HepG2 (cell line): ENCODE measurements around the gene KIF6. TPM values are rescaled to one million over a fixed set of nuclear protein-coding genes. Genes with fewer than 3 reads are reported as not detected.

Experiments
- ATAC-seq: fragments of 200-7000 bp; cut with Tn5 transposase; 3 replicates; pipeline ENCODE4 v1.9.1; 2020; ENCODE audit warnings: mild to moderate bottlenecking, moderate library complexity
- BruUV-seq: library from RNA; stranded (reverse); fragments of 400-500 nt; replicated peaks from 2 replicates; lab custom pipeline; 2021; lab: Mats Ljungman, UMichigan
- CTCF ChIA-PET: fragments of 300-600 bp; formaldehyde crosslinking; extraction: SDS; loops from one replicate; lab custom pipeline; 2021; ENCODE audit warnings: low total read pairs, inconsistent platforms, low intra/inter-chr PET ratio; lab: Yijun Ruan, JAX
- POLR2A ChIA-PET: fragments of 350-600 bp; sonication (Branson Sonifier 250); formaldehyde crosslinking; loops from one replicate; lab custom pipeline; 2020; ENCODE audit warnings: antibody characterized with exemption, inconsistent platforms; lab: Yijun Ruan, JAX
- DNase-seq: peaks from one replicate; pipeline ENCODE4 v3.0.0-alpha.2; 2015; ENCODE audit warnings: low spot score
- FAIRE-seq: peaks from 3 replicates; lab custom pipeline; 2011; peaks lifted over from hg19 to GRCh38; lab: Jason Lieb, UNC
- H2AFZ ChIP-seq: one replicate; pipeline ENCODE4 v1.6.1; 2011; ENCODE audit warnings: low read length, inconsistent platforms
- H3K27ac ChIP-seq: fragments of 300-600 bp; 3 replicates; pipeline ENCODE4 v1.8.0; 2011; ENCODE audit warnings: mixed run types, mild to moderate bottlenecking, mixed read lengths, low read length, inconsistent platforms; ENCODE audit not compliant: insufficient read depth; ENCODE audit errors: extremely low read length
- H3K27me3 ChIP-seq, 2 experiments: fragments of 200-600 bp in 1 of 2; 2 replicates in 1 of 2; 3 replicates in 1 of 2; pipeline versions ENCODE4 v1.6.0 to v1.8.0; 2011; ENCODE audit warnings: low read length in 2 of 2, mild to moderate bottlenecking in 2 of 2, moderate library complexity in 2 of 2, inconsistent platforms in 1 of 2; ENCODE audit not compliant: insufficient read depth in 2 of 2, control insufficient read depth in 1 of 2
- H3K36me3 ChIP-seq, 2 experiments: fragments of 200-600 bp in 1 of 2; replicated peaks in 1 of 2; 2 replicates in 1 of 2; 3 replicates in 1 of 2; pipeline versions ENCODE4 v1.5.1 to v1.8.0; 2011; ENCODE audit warnings: low read length in 2 of 2, inconsistent platforms in 1 of 2; ENCODE audit not compliant: insufficient read depth in 2 of 2, control insufficient read depth in 1 of 2
- H3K4me1 ChIP-seq: 2 replicates; pipeline ENCODE4 v1.5.1; 2012; ENCODE audit warnings: low read length, inconsistent platforms; ENCODE audit not compliant: insufficient read depth
- H3K4me2 ChIP-seq: 2 replicates; pipeline ENCODE4 v1.6.0; 2011; ENCODE audit warnings: low read depth, low read length, inconsistent platforms
- H3K4me3 ChIP-seq, 3 experiments: fragments of 200-600 bp in 1 of 3; sonication (generic), shearing (Covaris generic) in 1 of 3; replicated peaks in 1 of 3; 2 replicates each; pipeline ENCODE4 v1.5.1; 2011 to 2016; ENCODE audit warnings: low read length in 3 of 3, inconsistent platforms in 2 of 3, low read depth in 2 of 3, mild to moderate bottlenecking in 2 of 3, control low read depth in 1 of 3, mixed read lengths in 1 of 3; ENCODE audit not compliant: insufficient read depth in 1 of 3
- H3K79me2 ChIP-seq: one replicate; pipeline ENCODE4 v1.6.1; 2011; ENCODE audit warnings: low read length, inconsistent platforms; ENCODE audit not compliant: insufficient read depth
- H3K9ac ChIP-seq: 2 replicates; pipeline ENCODE4 v1.6.0; 2011; ENCODE audit warnings: mild to moderate bottlenecking, low read depth, low read length, inconsistent platforms; ENCODE audit not compliant: insufficient read depth
- H3K9me3 ChIP-seq: 2 replicates; pipeline ENCODE4 v1.5.1; 2012; ENCODE audit warnings: mild to moderate bottlenecking, low read length
- H4K20me1 ChIP-seq: 2 replicates; pipeline ENCODE4 v1.6.0; 2011; ENCODE audit warnings: inconsistent platforms, mild to moderate bottlenecking, low read length, moderate library complexity; ENCODE audit not compliant: insufficient read depth
- HBP1 ChIP-seq: IDR thresholded peaks from 2 replicates; pipeline ENCODE4 v1.6.1; 2016; ENCODE audit warnings: low read depth, control low read depth
- HOXA9 ChIP-seq: sonication (generic); formaldehyde crosslinking; IDR thresholded peaks from 2 replicates; pipeline ENCODE4 v1.8.1; 2022; ENCODE audit warnings: missing genetic modification reagents, mild to moderate bottlenecking, moderate library complexity, borderline replicate concordance
- TBX2 ChIP-seq: sonication (generic); formaldehyde crosslinking; IDR thresholded peaks from 2 replicates; pipeline ENCODE4 v1.5.0; 2020; ENCODE audit warnings: missing genetic modification reagents, mild to moderate bottlenecking, borderline replicate concordance
- TBX3 ChIP-seq: fragments of 450-650 bp; IDR thresholded peaks from 2 replicates; pipeline ENCODE4 v1.6.1; 2017; ENCODE audit warnings: antibody characterized with exemption, mild to moderate bottlenecking, inconsistent platforms, borderline replicate concordance
- TCF7L2 ChIP-seq: IDR thresholded peaks from 2 replicates; pipeline ENCODE4 v1.6.1; 2011; ENCODE audit warnings: mild to moderate bottlenecking, low read depth, low read length, moderate library complexity
- ZBTB8A ChIP-seq: sonication (generic); formaldehyde crosslinking; IDR thresholded peaks from 2 replicates; pipeline ENCODE4 v1.4.0; 2020; ENCODE audit warnings: mild to moderate bottlenecking, low read depth, missing genetic modification reagents, borderline replicate concordance
- ZNF30 ChIP-seq: sonication (generic); formaldehyde crosslinking; IDR thresholded peaks from 2 replicates; pipeline ENCODE4 v1.5.0; 2020; ENCODE audit warnings: mild to moderate bottlenecking, missing genetic modification reagents
- ZXDC ChIP-seq: sonication (generic); formaldehyde crosslinking; IDR thresholded peaks from 2 replicates; pipeline ENCODE4 v1.5.0; 2020; ENCODE audit warnings: mild to moderate bottlenecking, missing genetic modification reagents
- WGBS: methylation state at CpG from one replicate; pipeline ENCODE4 v1.1.6; 2017; ENCODE audit warnings: low lambda C conversion rate; 5-methylcytosine and 5-hydroxymethylcytosine counted together
- in situ Hi-C: cut with HindIII; loops from 2 replicates; pipeline ENCODE4 v1.10.0; 2017; ENCODE audit warnings: low pct_unique_long_range_greater_than_20kb; ENCODE audit not compliant: extremely low pct_ligation_motif_present
- intact Hi-C: fragments of 100-400 bp; cut with micrococcal nuclease; formaldehyde crosslinking; loops from one replicate; pipeline ENCODE4 v1.10.0; 2022; ENCODE audit not compliant: unreplicated experiment
- polyA plus RNA-seq, 8 experiments: library from polyadenylated mRNA; depleted of rRNA in 3 of 8; stranded (reverse) in 7 of 8; unstranded in 1 of 8; fragments of >200 nt; fragmentation: Illumina TruSeq in 4 of 8; extraction: Trizol in 4 of 8; gene quantifications; 2 replicates each; pipeline versions ENCODE4 v1.2.1 to v1.2.3, GENCODE V29; 2011 to 2016; ENCODE audit warnings: low read depth in 4 of 8, missing spikeins in 1 of 8, mixed read lengths in 1 of 8; ENCODE audit not compliant: insufficient read depth in 1 of 8
- total RNA-seq, 5 experiments: library from RNA; depleted of rRNA; stranded (reverse); fragments of >200 nt; fragmentation: Illumina TruSeq; extraction: Trizol; gene quantifications; 2 replicates each; pipeline ENCODE4 v1.2.3, GENCODE V29; 2016; ENCODE audit warnings: low read depth in 1 of 5

The KIF6 gene
- total and polyA plus RNA-seq, 2 of the 13 experiments (the other 11 are each of a cell fraction or from before 2014, with no cell fraction given), result 0.04 to 0.27 TPM

GRCh38 chr6:39521958-39522357 lies 203.2 kb downstream of the KIF6 start:
- Histone ChIP-seq H3K27ac (no peak overlapping the region), H3K27me3 (no peaks in the 10 kb centered on the region), H3K36me3 (no peaks in the 10 kb centered on the region), H3K4me3 (no peak overlapping the region), H4K20me1 (no peaks in the 10 kb centered on the region), H3K4me1 (no peaks in the 10 kb centered on the region), H3K79me2 (no peaks in the 10 kb centered on the region), H3K9me3 (no peaks in the 10 kb centered on the region), H3K9ac (no peak overlapping the region), H3K4me2 (no peak overlapping the region), H2AFZ (no peak overlapping the region)
- in situ Hi-C loops (no loop called here), intact Hi-C loops (no loop called here)
- 0% methylated on average over 2 of the region's 2 CpGs for WGBS
- DNase-seq (no peak), FAIRE-seq (no peak), ATAC-seq (no peak)
- CTCF ChIA-PET, result no interaction called here
- POLR2A ChIA-PET, result no interaction called here
- BruUV-seq, result no TSS peak
- TF ChIP-seq ZNF30 (CRISPR knock-in tag) (no peak), TCF7L2 (no peak), ZBTB8A (CRISPR knock-in tag) (no peak), HBP1 (no peak), TBX2 (CRISPR knock-in tag) (no peak), HOXA9 (CRISPR knock-in tag) (no peak), TBX3 (no peak), ZXDC (CRISPR knock-in tag) (no peak)
